ENCODE data around the gene MCCC1. TPM values are rescaled to one million over a fixed set of nuclear protein-coding genes. Genes with fewer than 3 reads are reported as not detected.
"Not testable (repeated sequence)": the region's sequence is repeated elsewhere in the genome, so short reads cannot be mapped to it uniquely, and the experiment has no call there.

MCCC1 gene
- total RNA-seq, 2 experiments from 2014 or later = 30.8 to 44.7 TPM

DNA sequence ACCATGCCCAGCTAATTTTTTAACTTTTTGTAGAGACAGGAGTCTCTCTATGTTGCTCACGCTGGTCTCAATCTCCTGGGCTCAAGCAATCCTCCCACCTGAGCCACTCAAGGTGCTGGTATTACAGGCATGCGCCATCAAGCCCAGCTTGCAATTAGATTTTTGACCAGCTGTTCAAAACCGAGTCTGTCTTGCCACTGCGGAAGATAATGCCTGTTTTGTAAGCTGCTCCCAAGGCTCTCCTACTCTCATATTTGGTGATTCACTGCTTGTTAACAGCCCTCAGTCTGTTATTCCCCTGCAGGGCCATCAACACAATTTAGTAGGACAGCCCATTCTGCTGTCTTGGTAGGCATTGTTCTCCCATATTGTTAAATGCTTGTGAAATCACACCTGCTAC lies 17.8 kb upstream of the MCCC1 start:
- CTCF ChIA-PET = interaction anchor here (0.7 to 1.6 kb wide), 6 partner anchors 68 to 464 kb away, joined by 3 to 5 read pairs (median 3); no protein-coding TSS in a partner anchor
- ATAC-seq = no peak
- no peak overlapping the region for H3K4me3 Mint-ChIP-seq

DNA sequence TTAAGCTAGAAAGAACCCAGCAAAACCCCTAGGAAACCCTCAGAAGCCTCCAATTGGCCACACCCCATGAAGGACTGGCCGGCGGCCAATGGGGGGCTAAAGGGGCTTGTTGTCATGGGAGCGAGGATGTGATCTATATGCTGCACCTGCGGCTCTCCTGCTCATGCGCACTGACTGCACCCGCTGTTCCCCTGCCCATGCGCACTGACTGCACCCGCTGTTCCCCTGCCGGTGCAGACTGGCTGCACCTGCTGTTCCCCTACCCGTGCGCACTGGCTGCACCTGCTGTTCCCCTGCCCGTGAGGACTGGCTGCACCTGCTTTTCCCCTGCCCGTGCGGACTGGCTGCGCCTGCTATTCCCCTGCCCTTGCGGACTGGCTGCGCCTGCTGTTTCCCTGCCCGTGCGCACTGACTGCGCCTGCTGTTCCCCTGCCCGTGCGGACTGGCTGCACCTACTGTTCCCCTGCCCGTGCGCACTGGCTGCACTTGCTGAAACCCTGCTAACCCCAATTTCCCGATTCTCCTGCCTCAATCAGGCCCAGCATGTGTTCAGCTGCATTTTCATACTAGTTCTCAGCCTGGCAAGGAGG lies 16.8 kb upstream of the MCCC1 start:
- no peaks in the 10 kb centered on the region for H3K9me3 Mint-ChIP-seq (ENCODE audit: low read depth)
- peaks cover 3% of the 10 kb centered on the region for H3K4me1 Mint-ChIP-seq
- H3K36me3 Mint-ChIP-seq = no peaks in the 10 kb centered on the region
- H3K27ac Mint-ChIP-seq = no peak overlapping the region
- peak overlapping the region; percentile 73 for H3K4me3 Mint-ChIP-seq
- CTCF ChIA-PET = interaction anchor here (0.8 to 1.3 kb wide), 3 partner anchors 266 to 465 kb away, joined by 3 to 4 read pairs (median 3); no protein-coding TSS in a partner anchor
- ATAC-seq (peak; percentile 87), DNase-seq (peak; percentile 77)
- peaks cover 28% of the 10 kb centered on the region for H3K27me3 Mint-ChIP-seq

More for the DNA sequence above, 17.8 kb upstream of the MCCC1 start:
- no peak for DNase-seq
- Mint-ChIP-seq H3K4me1 (peaks cover 3% of the 10 kb centered on the region), H3K27me3 (peaks cover 28% of the 10 kb centered on the region), H3K27ac (no peak overlapping the region), H3K36me3 (no peaks in the 10 kb centered on the region), H3K9me3 (ENCODE audit: low read depth) (no peaks in the 10 kb centered on the region)

- no peak for ATAC-seq
- CTCF ChIA-PET = no interaction called here
- Mint-ChIP-seq H3K4me1 (peaks cover 3% of the 10 kb centered on the region), H3K9me3 (ENCODE audit: low read depth) (peaks cover 2% of the 10 kb centered on the region), H3K27ac (no peak overlapping the region), H3K27me3 (peaks cover 28% of the 10 kb centered on the region), H3K36me3 (no peaks in the 10 kb centered on the region), H3K4me3 (no peak overlapping the region)
- no peak for DNase-seq
Observed at GRCh38 chr3:183114384-183115178, 15.3 kb upstream of the MCCC1 start.

DNA sequence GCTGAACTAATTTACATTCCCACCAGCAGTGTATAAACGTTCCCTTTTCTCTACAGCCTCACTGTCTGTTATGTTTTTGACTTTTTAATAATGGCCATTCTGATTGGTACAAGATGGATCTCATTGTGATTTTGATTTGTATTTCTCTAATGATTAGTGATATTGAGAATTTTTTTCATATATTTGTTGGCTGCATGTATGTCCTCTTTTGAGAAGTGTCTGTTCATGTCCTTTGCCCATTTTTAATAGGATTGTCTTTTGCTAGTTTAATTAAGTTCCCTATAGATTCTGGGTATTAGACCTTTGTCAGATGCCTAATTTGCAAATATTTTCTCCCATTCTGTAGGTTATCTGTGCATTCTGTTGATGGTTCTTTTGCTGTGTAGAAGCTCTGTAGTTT lies 10.6 kb upstream of the MCCC1 start:
- not testable (repeated sequence) for H3K36me3 Mint-ChIP-seq; H3K4me1 Mint-ChIP-seq; H3K4me3 Mint-ChIP-seq; ATAC-seq; H3K27me3 Mint-ChIP-seq; DNase-seq; H3K9me3 Mint-ChIP-seq (ENCODE audit: low read depth); H3K27ac Mint-ChIP-seq
- CTCF ChIA-PET = interaction anchor here (0.7 kb wide), 1 partner anchor 69 kb away, joined by 5 read pairs; no protein-coding TSS in a partner anchor

DNA sequence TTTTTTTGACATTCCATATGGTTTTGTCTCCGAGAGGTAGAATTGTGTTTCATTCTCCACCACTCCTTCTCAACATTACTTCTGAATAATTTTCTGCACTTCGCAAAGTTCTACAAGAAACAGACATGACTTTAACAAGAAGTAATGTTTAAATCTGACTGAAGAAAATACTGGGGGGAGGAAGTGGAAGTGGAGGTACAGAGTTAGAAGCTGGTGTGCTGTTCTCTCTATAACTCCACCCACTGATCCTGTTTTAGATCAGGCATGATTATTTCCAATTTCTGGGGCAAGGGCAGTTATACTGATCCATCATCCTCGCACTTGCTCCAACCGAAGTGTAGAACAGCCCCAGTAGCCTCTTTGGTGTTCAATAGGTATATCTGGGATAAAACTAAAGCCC lies 9.2 kb upstream of the MCCC1 start:
- no peaks in the 10 kb centered on the region for H3K36me3 Mint-ChIP-seq
- DNase-seq = no peak
- no peak for ATAC-seq
- H3K9me3 Mint-ChIP-seq (ENCODE audit: low read depth) = peaks cover 2% of the 10 kb centered on the region
- no peaks in the 10 kb centered on the region for H3K4me1 Mint-ChIP-seq
- H3K27me3 Mint-ChIP-seq = peaks cover 4% of the 10 kb centered on the region
- CTCF ChIA-PET = no interaction called here
- H3K27ac Mint-ChIP-seq = no peak overlapping the region
- no peak overlapping the region for H3K4me3 Mint-ChIP-seq

GRCh38 chr3:183108001-183108449 lies 8.7 kb upstream of the MCCC1 start:
- ATAC-seq (no peak), DNase-seq (no peak)
- Mint-ChIP-seq H3K36me3 (no peaks in the 10 kb centered on the region), H3K27ac (no peak overlapping the region), H3K27me3 (peaks cover 4% of the 10 kb centered on the region), H3K4me3 (no peak overlapping the region), H3K9me3 (ENCODE audit: low read depth) (peaks cover 2% of the 10 kb centered on the region), H3K4me1 (no peaks in the 10 kb centered on the region)
- CTCF ChIA-PET = interaction anchor here (1.3 kb wide), 1 partner anchor 274 kb away, joined by 3 read pairs; no protein-coding TSS in a partner anchor

DNA sequence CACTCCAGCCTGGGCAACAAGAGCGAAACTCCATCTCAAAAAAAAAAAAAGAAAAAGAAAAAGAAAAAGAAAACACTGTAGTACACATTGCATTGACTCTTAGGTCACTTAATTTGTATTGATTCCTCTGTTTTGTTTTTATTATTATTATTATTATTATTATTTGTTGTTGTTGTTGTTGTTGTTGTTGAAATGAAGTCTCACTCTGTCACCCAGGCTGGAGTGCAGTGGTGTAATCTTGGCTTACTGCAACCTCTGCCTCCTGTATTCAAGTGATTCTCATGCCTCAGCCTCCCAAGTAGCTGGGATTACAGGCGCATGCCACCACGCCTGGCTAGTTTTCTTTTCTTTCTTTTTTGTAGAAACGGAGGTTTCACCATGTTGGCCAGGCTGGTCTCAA lies 8.1 kb upstream of the MCCC1 start:
- not testable (repeated sequence) for H3K9me3 Mint-ChIP-seq (ENCODE audit: low read depth); ATAC-seq; DNase-seq; H3K4me1 Mint-ChIP-seq; H3K27ac Mint-ChIP-seq; H3K4me3 Mint-ChIP-seq; H3K36me3 Mint-ChIP-seq; H3K27me3 Mint-ChIP-seq
- CTCF ChIA-PET = interaction anchor here (1.3 kb wide), 1 partner anchor 275 kb away, joined by 3 read pairs; no protein-coding TSS in a partner anchor

DNA sequence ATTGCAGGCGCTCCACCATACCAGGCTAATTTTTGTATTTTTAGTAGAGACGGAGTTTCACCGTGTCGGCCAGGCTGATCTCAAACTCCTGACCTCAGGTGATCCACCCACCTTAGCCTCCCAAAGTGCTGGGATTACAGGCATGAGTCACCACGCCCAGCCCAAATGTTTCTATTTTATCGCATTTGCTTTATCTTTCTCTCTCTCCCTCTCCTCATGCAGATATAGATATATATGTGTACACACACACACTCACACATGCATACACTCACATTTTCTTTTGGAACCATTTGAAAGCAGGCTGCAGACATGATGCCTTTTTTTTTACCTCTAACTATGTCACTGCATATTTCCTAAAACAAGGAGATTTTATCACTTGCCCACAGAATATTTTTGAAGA lies 7.3 kb upstream of the MCCC1 start:
- H3K27ac Mint-ChIP-seq = no peak overlapping the region
- no peaks in the 10 kb centered on the region for H3K36me3 Mint-ChIP-seq
- CTCF ChIA-PET = no interaction called here
- no peak for ATAC-seq
- no peak overlapping the region for H3K4me3 Mint-ChIP-seq
- H3K4me1 Mint-ChIP-seq = peaks cover 4% of the 10 kb centered on the region
- no peak for DNase-seq
- peaks cover 2% of the 10 kb centered on the region for H3K9me3 Mint-ChIP-seq (ENCODE audit: low read depth)
- H3K27me3 Mint-ChIP-seq = peaks cover 2% of the 10 kb centered on the region

DNA sequence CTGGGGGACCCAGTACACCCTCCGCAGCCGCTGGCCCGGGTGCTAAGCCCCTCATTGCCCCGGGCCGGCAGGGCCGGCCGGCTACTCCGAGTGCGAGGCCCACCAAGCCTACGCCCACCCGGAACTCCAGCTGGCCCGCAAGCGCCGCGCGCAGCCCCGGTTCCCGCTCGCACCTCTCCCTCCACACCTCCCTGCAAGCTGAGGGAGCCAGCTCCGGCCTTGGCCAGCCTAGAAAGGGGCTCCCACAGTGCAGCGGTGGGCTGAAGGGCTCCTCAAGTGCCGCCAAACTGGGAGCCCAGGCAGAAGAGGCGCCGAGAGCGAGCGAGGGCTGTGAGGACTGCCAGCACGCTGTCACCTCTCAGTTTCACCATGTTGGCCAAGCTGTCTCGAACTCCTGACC lies 4.7 kb upstream of the MCCC1 start:
- CTCF ChIA-PET; DNase-seq; H3K36me3 Mint-ChIP-seq; ATAC-seq; H3K4me3 Mint-ChIP-seq; H3K9me3 Mint-ChIP-seq (ENCODE audit: low read depth); H3K27me3 Mint-ChIP-seq; H3K27ac Mint-ChIP-seq: not testable (repeated sequence)
- H3K4me1 Mint-ChIP-seq = peaks cover 15% of the 10 kb centered on the region

DNA sequence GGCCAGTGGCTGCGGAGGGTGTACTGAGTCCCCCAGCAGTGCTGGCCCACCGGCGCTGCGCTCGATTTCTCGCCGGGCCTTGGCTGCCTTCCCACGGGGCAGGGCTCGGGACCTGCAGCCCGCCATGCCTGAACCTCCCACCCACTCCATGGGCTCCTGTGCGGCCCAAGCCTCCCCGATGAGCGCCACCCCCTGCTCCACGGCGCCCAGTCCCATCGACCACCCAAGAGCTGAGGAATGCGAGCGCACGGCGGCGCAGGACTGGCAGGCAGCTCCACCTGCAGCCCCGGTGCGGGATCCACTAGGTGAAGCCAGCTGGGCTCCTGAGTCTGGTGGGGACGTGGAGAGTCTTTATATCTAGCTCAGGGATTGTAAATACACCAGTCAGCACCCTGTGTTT lies 1.7 kb upstream of the MCCC1 start:
- H3K36me3 Mint-ChIP-seq; H3K9me3 Mint-ChIP-seq (ENCODE audit: low read depth); ATAC-seq; H3K4me3 Mint-ChIP-seq; H3K27me3 Mint-ChIP-seq; DNase-seq; H3K27ac Mint-ChIP-seq: not testable (repeated sequence)
- CTCF ChIA-PET = interaction anchor here (0.6 to 1.3 kb wide), 2 partner anchors 15 to 281 kb away, joined by 3 to 4 read pairs; no protein-coding TSS in a partner anchor
- peaks cover 34% of the 10 kb centered on the region for H3K4me1 Mint-ChIP-seq

DNA sequence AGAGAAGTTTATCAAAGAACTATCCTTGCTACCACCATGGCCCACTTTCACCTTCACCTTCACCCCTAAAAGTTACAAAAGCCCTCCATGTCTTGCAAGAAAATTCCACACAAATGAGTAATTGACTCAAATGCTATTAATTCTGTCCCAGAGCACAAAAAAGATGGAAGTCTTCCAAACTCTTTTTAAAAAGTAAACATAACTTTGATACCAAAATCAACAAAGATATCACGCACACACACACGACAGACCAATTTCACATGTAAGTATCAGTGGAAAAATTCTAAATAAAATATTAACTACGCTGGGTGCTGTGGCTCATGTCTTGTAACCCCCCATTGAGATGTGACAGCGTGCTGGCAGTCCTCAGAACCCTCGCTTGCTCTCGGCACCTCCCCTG lies 1.1 kb upstream of the MCCC1 start:
- Mint-ChIP-seq H3K4me1 (peaks cover 37% of the 10 kb centered on the region), H3K36me3 (peaks cover 10% of the 10 kb centered on the region), H3K9me3 (ENCODE audit: low read depth) (no peaks in the 10 kb centered on the region), H3K4me3 (peak overlapping the region; percentile 24), H3K27me3 (no peaks in the 10 kb centered on the region), H3K27ac (peak overlapping the region; percentile 92)
- DNase-seq (no peak), ATAC-seq (no peak)
- CTCF ChIA-PET = interaction anchor here (1.0 to 3.9 kb wide), 2 partner anchors 15 to 190 kb away, joined by 3 to 24 read pairs; no protein-coding TSS in a partner anchor

DNA sequence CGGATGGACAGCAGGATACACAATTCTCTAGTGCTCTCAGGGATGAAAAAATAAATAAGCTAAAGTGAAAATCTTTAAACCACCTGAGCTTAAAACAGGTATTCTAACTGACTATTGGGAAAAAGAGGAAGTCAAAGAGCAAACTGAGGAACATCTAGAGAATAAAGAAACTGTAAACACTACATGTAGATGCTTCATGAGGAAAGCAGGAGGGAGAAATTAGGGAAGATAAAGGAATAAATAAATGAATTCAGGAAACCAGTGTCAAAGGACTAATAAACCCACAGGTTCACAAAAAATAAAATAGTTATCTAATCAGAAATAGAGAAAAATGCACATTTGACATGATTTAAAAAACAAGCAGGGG lies 525 bp upstream of the MCCC1 start:
- no peak for DNase-seq
- no peaks in the 10 kb centered on the region for H3K9me3 Mint-ChIP-seq (ENCODE audit: low read depth)
- no peak for ATAC-seq
- H3K4me1 Mint-ChIP-seq = peaks cover 40% of the 10 kb centered on the region
- CTCF ChIA-PET = interaction anchor here (1.0 to 3.9 kb wide), 3 partner anchors 14 to 208 kb away, joined by 3 to 24 read pairs (median 3); no protein-coding TSS in a partner anchor
- H3K27ac Mint-ChIP-seq = peak overlapping the region; percentile 92
- H3K27me3 Mint-ChIP-seq = no peaks in the 10 kb centered on the region
- H3K36me3 Mint-ChIP-seq = peaks cover 11% of the 10 kb centered on the region
- H3K4me3 Mint-ChIP-seq = peak overlapping the region; percentile 97

DNA sequence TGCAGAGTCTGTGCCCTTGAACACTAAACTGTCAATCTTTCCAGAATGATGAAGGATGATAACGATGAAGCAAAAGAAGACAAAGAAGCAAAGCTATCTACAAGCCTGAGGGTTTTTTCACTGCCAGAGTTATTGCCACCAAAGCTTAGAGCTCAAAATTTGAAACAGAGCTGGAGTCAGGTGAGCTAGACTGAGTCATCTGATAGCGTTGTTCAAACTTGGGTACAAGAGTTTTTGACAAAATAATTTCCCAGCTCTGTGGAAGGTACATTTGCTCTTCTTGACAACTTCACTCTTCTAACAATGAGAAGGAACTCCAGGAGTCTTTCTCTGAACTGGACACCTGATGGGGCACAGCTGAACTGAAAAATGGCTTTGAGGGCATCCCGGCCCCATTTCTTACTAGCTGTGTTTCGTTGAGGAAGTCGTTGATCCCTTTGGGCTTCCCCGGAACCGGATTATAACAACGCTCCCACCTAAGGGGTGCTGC lies 715 bp downstream of the MCCC1 start:
- DNase-seq = no peak
- Mint-ChIP-seq H3K4me3 (peak overlapping the region; percentile 97), H3K4me1 (peaks cover 45% of the 10 kb centered on the region), H3K27ac (peak overlapping the region; percentile 92), H3K9me3 (ENCODE audit: low read depth) (no peaks in the 10 kb centered on the region), H3K36me3 (peaks cover 17% of the 10 kb centered on the region), H3K27me3 (no peaks in the 10 kb centered on the region)
- no peak for ATAC-seq
- CTCF ChIA-PET = interaction anchor here (0.9 to 3.9 kb wide), 6 partner anchors 12 to 206 kb away, joined by 3 to 24 read pairs (median 4); no protein-coding TSS in a partner anchor

Data from activated CD8-positive, alpha-beta memory T cell treated with anti-CD3 and anti-CD28 coated beads, Interleukin-2, amount 10 ng/mL, durations not matched to agents 7 days and 5 days (primary cell).